Measurements from ENCODE around the gene TMEM132D. TPM values are rescaled to one million over a fixed set of nuclear protein-coding genes. Genes with fewer than 3 reads are reported as not detected.

TMEM132D gene
- total and polyA plus RNA-seq, 4 donors: 0.06 to 0.20 (median 0.13) TPM

DNA sequence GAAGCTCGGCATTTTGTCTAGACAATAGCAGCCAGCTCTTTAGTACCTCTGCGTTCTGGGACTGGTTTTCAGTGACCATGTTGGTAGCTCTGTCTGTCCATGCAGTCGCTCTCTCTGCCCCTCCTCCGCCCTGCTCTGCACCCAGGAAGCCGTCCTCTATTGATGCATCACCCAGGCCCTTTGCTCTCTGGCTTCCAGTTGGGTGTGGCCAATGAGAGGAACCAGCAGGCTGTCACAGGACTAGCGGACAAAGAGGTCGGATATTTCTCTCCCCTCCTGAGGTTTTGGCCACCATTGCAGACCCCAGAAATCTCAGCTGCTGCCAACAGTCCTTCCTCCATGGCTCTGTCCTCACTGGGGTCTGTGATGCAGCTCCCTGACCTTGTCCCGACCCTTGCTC, 180.6 kb downstream of the TMEM132D start:
- Histone ChIP-seq H3K9me3 (ENCODE audit: control insufficient read depth in 4 of 4, insufficient read depth in 3 of 4, low read length in 3 of 4) (no peaks in the 10 kb centered on the region), H3K36me3 (ENCODE audit: control insufficient read depth in 4 of 4, insufficient read depth in 4 of 4, low read length in 4 of 4) (no peaks in the 10 kb centered on the region), H3K27me3 (ENCODE audit: control insufficient read depth in 3 of 3, insufficient read depth in 3 of 3, low read length in 2 of 3) (no peaks in the 10 kb centered on the region), H3K4me3 (no peak overlapping the region), H3K27ac (ENCODE audit: low read depth in 1 of 2, low read length in 1 of 2) (no peak overlapping the region), H3K4me1 (ENCODE audit: control insufficient read depth in 5 of 5, insufficient read depth in 5 of 5, low read length in 5 of 5) (no peaks in the 10 kb centered on the region), H3K9ac (ENCODE audit: insufficient read depth in 1 of 2, low read length in 2 of 2) (no peak overlapping the region)
- 71 to 86% methylated on average over 8 of the region's 8 CpGs for WGBS, 2 donors
- no peak for DNase-seq
- TF ChIP-seq, protein P1, sequence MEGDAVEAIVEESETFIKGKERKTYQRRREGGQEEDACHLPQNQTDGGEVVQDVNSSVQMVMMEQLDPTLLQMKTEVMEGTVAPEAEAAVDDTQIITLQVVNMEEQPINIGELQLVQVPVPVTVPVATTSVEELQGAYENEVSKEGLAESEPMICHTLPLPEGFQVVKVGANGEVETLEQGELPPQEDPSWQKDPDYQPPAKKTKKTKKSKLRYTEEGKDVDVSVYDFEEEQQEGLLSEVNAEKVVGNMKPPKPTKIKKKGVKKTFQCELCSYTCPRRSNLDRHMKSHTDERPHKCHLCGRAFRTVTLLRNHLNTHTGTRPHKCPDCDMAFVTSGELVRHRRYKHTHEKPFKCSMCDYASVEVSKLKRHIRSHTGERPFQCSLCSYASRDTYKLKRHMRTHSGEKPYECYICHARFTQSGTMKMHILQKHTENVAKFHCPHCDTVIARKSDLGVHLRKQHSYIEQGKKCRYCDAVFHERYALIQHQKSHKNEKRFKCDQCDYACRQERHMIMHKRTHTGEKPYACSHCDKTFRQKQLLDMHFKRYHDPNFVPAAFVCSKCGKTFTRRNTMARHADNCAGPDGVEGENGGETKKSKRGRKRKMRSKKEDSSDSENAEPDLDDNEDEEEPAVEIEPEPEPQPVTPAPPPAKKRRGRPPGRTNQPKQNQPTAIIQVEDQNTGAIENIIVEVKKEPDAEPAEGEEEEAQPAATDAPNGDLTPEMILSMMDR (IDR thresholded peaks at IDR 0.05; ENCODE audit: control extremely low read depth, extremely low read depth): no peak
- ATAC-seq (ENCODE audit: insufficient read depth, low FRiP score): no peak

DNA sequence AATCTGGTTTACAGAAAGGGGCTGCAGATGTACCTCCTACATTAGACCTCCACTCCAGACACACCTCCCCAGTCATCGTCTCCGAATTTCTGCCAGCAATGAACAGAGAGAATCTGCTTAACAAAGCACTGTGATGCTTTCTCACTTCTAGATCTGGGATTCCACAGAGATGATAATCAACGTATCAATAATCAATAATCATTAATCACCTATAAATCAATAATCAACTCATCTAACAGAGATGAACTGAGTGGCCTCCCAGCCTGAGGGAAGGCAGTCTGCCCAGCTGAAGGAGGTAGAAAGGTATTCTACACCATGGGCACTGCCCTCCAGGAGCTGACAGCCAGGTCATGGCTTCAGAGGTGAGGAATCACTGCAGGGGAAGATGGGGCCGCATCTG, 183.2 kb downstream of the TMEM132D start:
- ATAC-seq (ENCODE audit: insufficient read depth, low FRiP score): no peak
- TF ChIP-seq, protein P1 (IDR thresholded peaks at IDR 0.05; ENCODE audit: control extremely low read depth, extremely low read depth): no peak
- WGBS, 2 donors: 81 to 88% methylated on average over 4 of the region's 4 CpGs

DNA sequence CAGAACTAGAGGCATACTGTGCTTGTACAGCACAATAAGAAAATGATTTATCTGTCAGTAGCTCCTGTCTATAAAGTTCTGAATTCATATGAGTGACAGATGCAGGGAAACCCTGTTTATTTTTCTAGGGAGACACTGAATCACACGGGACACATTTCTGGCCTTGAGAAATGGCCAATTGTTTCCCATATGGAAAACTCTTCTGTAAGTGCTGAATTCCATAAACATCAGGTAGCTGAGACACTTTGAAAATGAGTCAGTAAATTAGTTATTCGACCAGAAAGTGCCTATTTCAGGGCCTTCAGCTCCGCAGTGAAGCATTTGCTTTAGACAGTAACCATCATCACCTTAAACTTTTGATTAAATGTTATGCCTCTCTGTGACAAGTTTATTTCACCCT, 184.4 kb downstream of the TMEM132D start:
- H3K36me3 ChIP-seq (ENCODE audit: control insufficient read depth in 4 of 4, insufficient read depth in 4 of 4, low read length in 4 of 4): no peaks in the 10 kb centered on the region
- H3K9ac ChIP-seq (ENCODE audit: insufficient read depth in 1 of 2, low read length in 2 of 2): no peak overlapping the region
- TF ChIP-seq, protein P1 (IDR thresholded peaks at IDR 0.05; ENCODE audit: control extremely low read depth, extremely low read depth): no peak
- H3K9me3 ChIP-seq (ENCODE audit: control insufficient read depth in 4 of 4, insufficient read depth in 3 of 4, low read length in 3 of 4): peaks cover 0 to 3% (median 0%) of the 10 kb centered on the region in 4 donors
- no peaks in the 10 kb centered on the region for H3K27me3 ChIP-seq (ENCODE audit: control insufficient read depth in 3 of 3, insufficient read depth in 3 of 3, low read length in 2 of 3)
- H3K4me3 ChIP-seq: no peak overlapping the region
- ATAC-seq (ENCODE audit: insufficient read depth, low FRiP score) (no peak), DNase-seq (no peak)
- 41 to 44% methylated on average over 3 of the region's 3 CpGs for WGBS, 2 donors
- H3K27ac ChIP-seq (ENCODE audit: low read depth in 1 of 2, low read length in 1 of 2): no peak overlapping the region
- H3K4me1 ChIP-seq (ENCODE audit: control insufficient read depth in 5 of 5, insufficient read depth in 5 of 5, low read length in 5 of 5): no peaks in the 10 kb centered on the region

More for the DNA sequence above, 183.2 kb downstream of the TMEM132D start:
- Histone ChIP-seq H3K9ac (ENCODE audit: insufficient read depth in 1 of 2, low read length in 2 of 2) (no peak overlapping the region), H3K27ac (ENCODE audit: low read depth in 1 of 2, low read length in 1 of 2) (no peak overlapping the region), H3K4me1 (ENCODE audit: control insufficient read depth in 5 of 5, insufficient read depth in 5 of 5, low read length in 5 of 5) (no peaks in the 10 kb centered on the region), H3K27me3 (ENCODE audit: control insufficient read depth in 3 of 3, insufficient read depth in 3 of 3, low read length in 2 of 3) (no peaks in the 10 kb centered on the region), H3K4me3 (no peak overlapping the region), H3K36me3 (ENCODE audit: control insufficient read depth in 4 of 4, insufficient read depth in 4 of 4, low read length in 4 of 4) (no peaks in the 10 kb centered on the region), H3K9me3 (ENCODE audit: control insufficient read depth in 4 of 4, insufficient read depth in 3 of 4, low read length in 3 of 4) (peaks cover 0 to 2% (median 0%) of the 10 kb centered on the region in 4 donors)
- no peak for DNase-seq

DNA sequence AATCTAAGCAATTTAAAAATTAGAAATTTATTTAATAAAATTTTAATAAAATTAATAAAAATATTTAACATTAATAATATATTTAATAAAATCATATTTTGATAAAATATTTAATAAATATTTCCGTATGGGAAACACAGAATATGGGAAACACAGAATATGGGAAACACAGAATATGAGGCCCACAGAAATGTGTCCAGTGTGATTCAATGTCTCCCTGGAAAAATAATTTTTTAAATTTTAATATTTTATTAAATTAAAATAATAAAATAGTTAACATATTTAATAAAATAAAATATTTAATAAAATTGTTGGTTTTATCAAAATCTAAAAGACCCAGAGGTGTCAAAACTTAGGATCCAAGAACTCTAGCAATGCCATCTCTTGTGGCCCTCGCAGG, 186.4 kb downstream of the TMEM132D start:
- Histone ChIP-seq H3K9ac (ENCODE audit: insufficient read depth in 1 of 2, low read length in 2 of 2) (no peak overlapping the region), H3K36me3 (ENCODE audit: control insufficient read depth in 4 of 4, insufficient read depth in 4 of 4, low read length in 4 of 4) (no peaks in the 10 kb centered on the region), H3K4me1 (ENCODE audit: control insufficient read depth in 5 of 5, insufficient read depth in 5 of 5, low read length in 5 of 5) (no peaks in the 10 kb centered on the region), H3K4me3 (no peak overlapping the region), H3K27ac (ENCODE audit: low read depth in 1 of 2, low read length in 1 of 2) (no peak overlapping the region), H3K9me3 (ENCODE audit: control insufficient read depth in 4 of 4, insufficient read depth in 3 of 4, low read length in 3 of 4) (peaks cover 0 to 9% (median 0%) of the 10 kb centered on the region in 4 donors), H3K27me3 (ENCODE audit: control insufficient read depth in 3 of 3, insufficient read depth in 3 of 3, low read length in 2 of 3) (no peaks in the 10 kb centered on the region)
- WGBS, 2 donors: 89 to 93% methylated on average over 2 of the region's 2 CpGs
- ATAC-seq (ENCODE audit: insufficient read depth, low FRiP score) (no peak), DNase-seq (no peak)
- TF ChIP-seq, protein P1 (IDR thresholded peaks at IDR 0.05; ENCODE audit: control extremely low read depth, extremely low read depth): no peak
